Kidney (tissue), 14 donors: Measurements from ENCODE around the gene KRTAP25-1. TPM values are rescaled to one million over a fixed set of nuclear protein-coding genes. Genes with fewer than 3 reads are reported as not detected.

Experiments
- DNase-seq, 5 donors: peaks; one replicate each; pipeline ENCODE4 v3.0.0-alpha.2; 2013 to 2020
- FAIRE-seq: peaks from 2 replicates; lab custom pipeline; 2012; peaks lifted over from hg19 to GRCh38; lab: Jason Lieb, UNC
- H3K27ac ChIP-seq, 2 donors: one replicate each; pipeline ENCODE4 v1.7.0; 2013; ENCODE audit warnings: low read depth in 2 of 2, low read length in 2 of 2, inconsistent platforms in 1 of 2
- H3K27me3 ChIP-seq: one replicate; pipeline ENCODE4 v1.7.1; 2013; ENCODE audit warnings: low read length, inconsistent platforms; ENCODE audit not compliant: control insufficient read depth, insufficient read depth
- H3K36me3 ChIP-seq, 3 donors: one replicate each; pipeline versions ENCODE4 v1.7.0 to v1.7.1; 2013; ENCODE audit warnings: low read length in 3 of 3, control low read depth in 1 of 3, inconsistent platforms in 1 of 3; ENCODE audit not compliant: insufficient read depth in 3 of 3, control insufficient read depth in 2 of 3
- H3K4me1 ChIP-seq, 3 donors: one replicate each; pipeline versions ENCODE4 v1.7.0 to v1.7.1; 2013; ENCODE audit warnings: low read length in 3 of 3, inconsistent platforms in 1 of 3, low read depth in 1 of 3; ENCODE audit not compliant: control insufficient read depth in 2 of 3, insufficient read depth in 2 of 3
- H3K4me3 ChIP-seq, 3 donors: one replicate each; pipeline versions ENCODE4 v1.7.0 to v1.8.1; 2013; ENCODE audit warnings: low read length in 3 of 3, control low read depth in 1 of 3, inconsistent platforms in 1 of 3
- H3K9ac ChIP-seq, 3 donors: one replicate each; pipeline versions ENCODE4 v1.7.0 to v1.7.1; 2013; ENCODE audit warnings: low read length in 3 of 3, control low read depth in 1 of 3, inconsistent platforms in 1 of 3
- H3K9me3 ChIP-seq, 3 donors: one replicate each; pipeline versions ENCODE4 v1.7.0 to v1.7.1; 2013; ENCODE audit warnings: low read length in 3 of 3, control low read depth in 1 of 3, inconsistent platforms in 1 of 3; ENCODE audit not compliant: control insufficient read depth in 2 of 3, insufficient read depth in 1 of 3
- intact Hi-C: fragments of 100-400 bp; cut with DNase I; formaldehyde crosslinking; loops from one replicate; pipeline ENCODE4 v1.11.1; 2022
- polyA plus RNA-seq: library from polyadenylated mRNA; stranded (reverse); fragments of 350-450 nt; fragmentation: Illumina TruSeq; extraction: RNeasy Lipid Tissue Mini Kit (QIAGEN cat#74804); gene quantifications from one replicate; pipeline ENCODE4 v1.2.3, GENCODE V29; 2014; ENCODE audit warnings: low read depth, low replicate concordance; ENCODE audit not compliant: insufficient read depth
- total RNA-seq: library from RNA; stranded (reverse); fragmentation: NEBNext Ultra II Directional; extraction: Animal tissue kit (Norgen Biotek cat#: 25700); gene quantifications from one replicate; pipeline ENCODE4 v1.2.1, GENCODE V29; 2021
- TF ChIP-seq, protein P1 (sequence below): IDR thresholded peaks from 3 replicates; pipeline ENCODE4 v1.5.1; 2012; ENCODE audit warnings: mild to moderate bottlenecking, moderate library complexity, borderline replicate concordance; ENCODE audit not compliant: insufficient read depth; ENCODE audit errors: extremely low read depth
- donor health status: control.
- donor health status: control.
- donor health status: control.
- donor health status: control.
- donor health status: control.
- donor health status: DM: yes; HTN: yes; CAD: no.
- donor health status: Normal renal cell carcinoma (clear cell type).

Gene KRTAP25-1
- total and polyA plus RNA-seq, 2 donors from 2014 or later, result not detected

DNA sequence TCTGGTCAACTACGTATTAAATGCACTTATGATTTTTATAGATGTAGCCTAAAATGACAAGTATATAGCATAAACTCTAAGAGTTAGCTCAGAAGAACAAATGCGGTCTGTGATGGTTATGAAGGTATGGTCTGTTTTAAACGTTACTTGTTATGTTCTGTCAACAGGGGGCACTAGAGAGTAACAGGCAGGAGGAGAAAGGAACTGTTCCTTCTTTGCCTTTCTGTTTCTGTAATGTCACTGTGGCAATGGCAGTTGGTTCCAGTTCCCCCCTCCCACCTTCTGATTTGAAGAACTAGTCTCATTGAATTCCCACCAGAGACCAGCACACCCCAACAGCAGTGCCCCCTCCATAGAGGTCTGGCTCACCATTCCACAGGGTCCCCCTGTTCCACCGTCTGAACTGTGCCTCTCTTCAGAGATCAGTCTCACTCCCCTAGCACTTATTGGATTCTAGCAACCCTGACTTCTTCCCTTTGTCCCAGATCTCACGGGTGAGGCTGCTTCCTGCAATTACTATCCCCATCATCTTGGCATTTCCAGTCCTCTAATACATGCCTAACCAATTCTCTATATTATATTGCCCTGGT, 20.6 kb downstream of the KRTAP25-1 start:
- TF ChIP-seq, protein P1, sequence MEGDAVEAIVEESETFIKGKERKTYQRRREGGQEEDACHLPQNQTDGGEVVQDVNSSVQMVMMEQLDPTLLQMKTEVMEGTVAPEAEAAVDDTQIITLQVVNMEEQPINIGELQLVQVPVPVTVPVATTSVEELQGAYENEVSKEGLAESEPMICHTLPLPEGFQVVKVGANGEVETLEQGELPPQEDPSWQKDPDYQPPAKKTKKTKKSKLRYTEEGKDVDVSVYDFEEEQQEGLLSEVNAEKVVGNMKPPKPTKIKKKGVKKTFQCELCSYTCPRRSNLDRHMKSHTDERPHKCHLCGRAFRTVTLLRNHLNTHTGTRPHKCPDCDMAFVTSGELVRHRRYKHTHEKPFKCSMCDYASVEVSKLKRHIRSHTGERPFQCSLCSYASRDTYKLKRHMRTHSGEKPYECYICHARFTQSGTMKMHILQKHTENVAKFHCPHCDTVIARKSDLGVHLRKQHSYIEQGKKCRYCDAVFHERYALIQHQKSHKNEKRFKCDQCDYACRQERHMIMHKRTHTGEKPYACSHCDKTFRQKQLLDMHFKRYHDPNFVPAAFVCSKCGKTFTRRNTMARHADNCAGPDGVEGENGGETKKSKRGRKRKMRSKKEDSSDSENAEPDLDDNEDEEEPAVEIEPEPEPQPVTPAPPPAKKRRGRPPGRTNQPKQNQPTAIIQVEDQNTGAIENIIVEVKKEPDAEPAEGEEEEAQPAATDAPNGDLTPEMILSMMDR, result no peak
- Histone ChIP-seq H3K36me3 (no peaks in the 10 kb centered on the region), H3K27ac (no peak overlapping the region), H3K9ac (no peak overlapping the region), H3K4me3 (no peak overlapping the region), H3K4me1 (no peaks in the 10 kb centered on the region), H3K27me3 (no peaks in the 10 kb centered on the region), H3K9me3 (no peaks in the 10 kb centered on the region)
- no peak for DNase-seq
- FAIRE-seq, result no peak
- intact Hi-C loops, result no loop called here

DNA sequence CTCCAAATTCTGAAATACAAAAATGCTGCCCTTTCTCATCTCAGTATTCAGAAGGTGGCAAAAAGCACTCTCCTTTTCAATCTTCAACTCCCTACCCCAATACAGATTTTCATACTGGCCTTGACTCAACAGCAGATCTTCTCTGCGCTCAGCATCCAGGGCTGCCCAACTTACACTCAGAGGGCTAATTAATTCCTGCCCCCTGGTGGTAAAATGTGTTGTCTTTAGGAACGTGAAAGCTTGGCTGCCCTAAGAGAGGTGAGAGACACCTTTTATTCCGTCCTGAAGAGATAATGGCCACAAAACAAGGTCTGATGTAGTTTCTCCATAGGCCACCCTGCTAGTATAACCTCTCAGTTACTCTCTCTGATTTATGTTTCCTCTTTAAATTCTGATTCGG, 31.5 kb downstream of the KRTAP25-1 start:
- no peak overlapping the region for H3K4me3 ChIP-seq
- no peaks in the 10 kb centered on the region for H3K4me1 ChIP-seq
- no peak overlapping the region for H3K9ac ChIP-seq
- TF ChIP-seq, protein P1, result peak; percentile 35
- H3K27ac ChIP-seq, result no peak overlapping the region
- intact Hi-C loops, result no loop called here
- peak in 1 of 5 donors; percentile 27 for DNase-seq
- no peak for FAIRE-seq
- no peaks in the 10 kb centered on the region for H3K9me3 ChIP-seq
- H3K36me3 ChIP-seq, result no peaks in the 10 kb centered on the region
- H3K27me3 ChIP-seq, result no peaks in the 10 kb centered on the region

DNA sequence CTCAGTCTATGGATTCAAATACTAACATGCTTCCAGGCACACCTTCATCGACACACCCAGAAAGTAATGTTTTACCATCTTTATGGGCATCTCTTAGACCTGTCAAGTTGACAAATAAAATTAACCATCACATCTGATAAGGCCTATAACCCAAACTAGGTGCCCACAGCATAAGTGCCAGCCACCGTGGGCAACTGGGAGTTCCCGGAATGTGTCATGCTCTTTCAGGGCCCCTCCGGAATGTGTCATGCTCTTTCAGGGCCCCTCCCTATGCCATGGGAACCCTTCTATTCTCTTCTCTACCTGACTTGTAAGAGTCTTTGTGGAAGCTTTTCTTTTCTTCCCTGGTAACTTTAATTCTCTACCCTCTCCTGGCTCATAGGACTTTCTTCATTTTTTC, 33.2 kb downstream of the KRTAP25-1 start:
- DNase-seq (no peak), FAIRE-seq (no peak)
- Histone ChIP-seq H3K27ac (no peak overlapping the region), H3K9me3 (no peaks in the 10 kb centered on the region), H3K27me3 (no peaks in the 10 kb centered on the region), H3K4me1 (no peaks in the 10 kb centered on the region), H3K4me3 (no peak overlapping the region), H3K9ac (no peak overlapping the region), H3K36me3 (no peaks in the 10 kb centered on the region)
- intact Hi-C loops, result no loop called here
- TF ChIP-seq, protein P1, result no peak

DNA sequence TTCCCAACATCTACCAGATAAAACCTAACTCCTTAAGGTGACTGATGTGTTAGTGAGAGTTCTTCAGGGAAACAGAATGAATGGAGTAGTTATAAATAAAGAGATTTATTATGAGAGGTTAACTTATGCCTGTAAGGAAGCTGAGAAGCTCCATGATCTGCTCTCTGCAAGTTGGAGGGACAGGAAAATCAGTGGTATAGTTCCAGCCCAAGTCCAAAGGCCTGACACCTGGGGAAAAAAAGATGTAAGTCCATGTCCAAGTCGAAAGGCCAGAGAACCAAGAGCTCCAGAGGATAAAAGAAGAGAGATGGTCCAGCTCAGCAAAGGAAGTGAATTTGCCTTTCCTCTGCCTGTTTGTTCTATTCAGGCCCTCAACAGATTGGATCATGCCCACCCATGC, 33.6 kb downstream of the KRTAP25-1 start:
- H3K9ac ChIP-seq, result no peak overlapping the region
- H3K36me3 ChIP-seq, result no peaks in the 10 kb centered on the region
- no peak overlapping the region for H3K27ac ChIP-seq
- no peaks in the 10 kb centered on the region for H3K4me1 ChIP-seq
- no peaks in the 10 kb centered on the region for H3K27me3 ChIP-seq
- TF ChIP-seq, protein P1, result no peak
- intact Hi-C loops, result no loop called here
- no peak for DNase-seq
- no peak for FAIRE-seq
- H3K4me3 ChIP-seq, result no peak overlapping the region
- H3K9me3 ChIP-seq, result no peaks in the 10 kb centered on the region
